ENCODE data around the gene SKOR1. TPM values are rescaled to one million over a fixed set of nuclear protein-coding genes. Genes with fewer than 3 reads are reported as not detected.

The SKOR1 gene
- total and polyA plus RNA-seq, 10 of the 15 experiments (the other 5 are each of a cell fraction or from before 2014, with no cell fraction given) = 0.04 to 0.36 (median 0.10) TPM; not detected in 4

GRCh38 chr15:67805008-67805665, 20.2 kb upstream of the SKOR1 start (continued):
- TF ChIP-seq REST (IDR thresholded peaks at IDR 0.05; ENCODE audit: low read depth, low read length) = no peak
- TF ChIP-seq WRNIP1 (IDR thresholded peaks at IDR 0.05; ENCODE audit: borderline replicate concordance, low read depth, low read length) = no peak
- TF ChIP-seq CEBPB (IDR thresholded peaks at IDR 0.05; ENCODE audit: borderline replicate concordance in 1 of 2, low read depth in 2 of 2, low read length in 2 of 2) = no peak
- TF ChIP-seq, protein P1, sequence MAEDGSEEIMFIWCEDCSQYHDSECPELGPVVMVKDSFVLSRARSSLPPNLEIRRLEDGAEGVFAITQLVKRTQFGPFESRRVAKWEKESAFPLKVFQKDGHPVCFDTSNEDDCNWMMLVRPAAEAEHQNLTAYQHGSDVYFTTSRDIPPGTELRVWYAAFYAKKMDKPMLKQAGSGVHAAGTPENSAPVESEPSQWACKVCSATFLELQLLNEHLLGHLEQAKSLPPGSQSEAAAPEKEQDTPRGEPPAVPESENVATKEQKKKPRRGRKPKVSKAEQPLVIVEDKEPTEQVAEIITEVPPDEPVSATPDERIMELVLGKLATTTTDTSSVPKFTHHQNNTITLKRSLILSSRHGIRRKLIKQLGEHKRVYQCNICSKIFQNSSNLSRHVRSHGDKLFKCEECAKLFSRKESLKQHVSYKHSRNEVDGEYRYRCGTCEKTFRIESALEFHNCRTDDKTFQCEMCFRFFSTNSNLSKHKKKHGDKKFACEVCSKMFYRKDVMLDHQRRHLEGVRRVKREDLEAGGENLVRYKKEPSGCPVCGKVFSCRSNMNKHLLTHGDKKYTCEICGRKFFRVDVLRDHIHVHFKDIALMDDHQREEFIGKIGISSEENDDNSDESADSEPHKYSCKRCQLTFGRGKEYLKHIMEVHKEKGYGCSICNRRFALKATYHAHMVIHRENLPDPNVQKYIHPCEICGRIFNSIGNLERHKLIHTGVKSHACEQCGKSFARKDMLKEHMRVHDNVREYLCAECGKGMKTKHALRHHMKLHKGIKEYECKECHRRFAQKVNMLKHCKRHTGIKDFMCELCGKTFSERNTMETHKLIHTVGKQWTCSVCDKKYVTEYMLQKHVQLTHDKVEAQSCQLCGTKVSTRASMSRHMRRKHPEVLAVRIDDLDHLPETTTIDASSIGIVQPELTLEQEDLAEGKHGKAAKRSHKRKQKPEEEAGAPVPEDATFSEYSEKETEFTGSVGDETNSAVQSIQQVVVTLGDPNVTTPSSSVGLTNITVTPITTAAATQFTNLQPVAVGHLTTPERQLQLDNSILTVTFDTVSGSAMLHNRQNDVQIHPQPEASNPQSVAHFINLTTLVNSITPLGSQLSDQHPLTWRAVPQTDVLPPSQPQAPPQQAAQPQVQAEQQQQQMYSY (CRISPR knock-in tag; IDR thresholded peaks at IDR 0.05) = no peak
- TF ChIP-seq SREBF1 (IDR thresholded peaks at IDR 0.05; ENCODE audit: low read length) = no peak
- no peak for TF ChIP-seq TBL1XR1 (IDR thresholded peaks at IDR 0.05; ENCODE audit: low read depth, low read length)
- no peak for TF ChIP-seq CHD4 (IDR thresholded peaks at IDR 0.05)
- TF ChIP-seq, protein P2, sequence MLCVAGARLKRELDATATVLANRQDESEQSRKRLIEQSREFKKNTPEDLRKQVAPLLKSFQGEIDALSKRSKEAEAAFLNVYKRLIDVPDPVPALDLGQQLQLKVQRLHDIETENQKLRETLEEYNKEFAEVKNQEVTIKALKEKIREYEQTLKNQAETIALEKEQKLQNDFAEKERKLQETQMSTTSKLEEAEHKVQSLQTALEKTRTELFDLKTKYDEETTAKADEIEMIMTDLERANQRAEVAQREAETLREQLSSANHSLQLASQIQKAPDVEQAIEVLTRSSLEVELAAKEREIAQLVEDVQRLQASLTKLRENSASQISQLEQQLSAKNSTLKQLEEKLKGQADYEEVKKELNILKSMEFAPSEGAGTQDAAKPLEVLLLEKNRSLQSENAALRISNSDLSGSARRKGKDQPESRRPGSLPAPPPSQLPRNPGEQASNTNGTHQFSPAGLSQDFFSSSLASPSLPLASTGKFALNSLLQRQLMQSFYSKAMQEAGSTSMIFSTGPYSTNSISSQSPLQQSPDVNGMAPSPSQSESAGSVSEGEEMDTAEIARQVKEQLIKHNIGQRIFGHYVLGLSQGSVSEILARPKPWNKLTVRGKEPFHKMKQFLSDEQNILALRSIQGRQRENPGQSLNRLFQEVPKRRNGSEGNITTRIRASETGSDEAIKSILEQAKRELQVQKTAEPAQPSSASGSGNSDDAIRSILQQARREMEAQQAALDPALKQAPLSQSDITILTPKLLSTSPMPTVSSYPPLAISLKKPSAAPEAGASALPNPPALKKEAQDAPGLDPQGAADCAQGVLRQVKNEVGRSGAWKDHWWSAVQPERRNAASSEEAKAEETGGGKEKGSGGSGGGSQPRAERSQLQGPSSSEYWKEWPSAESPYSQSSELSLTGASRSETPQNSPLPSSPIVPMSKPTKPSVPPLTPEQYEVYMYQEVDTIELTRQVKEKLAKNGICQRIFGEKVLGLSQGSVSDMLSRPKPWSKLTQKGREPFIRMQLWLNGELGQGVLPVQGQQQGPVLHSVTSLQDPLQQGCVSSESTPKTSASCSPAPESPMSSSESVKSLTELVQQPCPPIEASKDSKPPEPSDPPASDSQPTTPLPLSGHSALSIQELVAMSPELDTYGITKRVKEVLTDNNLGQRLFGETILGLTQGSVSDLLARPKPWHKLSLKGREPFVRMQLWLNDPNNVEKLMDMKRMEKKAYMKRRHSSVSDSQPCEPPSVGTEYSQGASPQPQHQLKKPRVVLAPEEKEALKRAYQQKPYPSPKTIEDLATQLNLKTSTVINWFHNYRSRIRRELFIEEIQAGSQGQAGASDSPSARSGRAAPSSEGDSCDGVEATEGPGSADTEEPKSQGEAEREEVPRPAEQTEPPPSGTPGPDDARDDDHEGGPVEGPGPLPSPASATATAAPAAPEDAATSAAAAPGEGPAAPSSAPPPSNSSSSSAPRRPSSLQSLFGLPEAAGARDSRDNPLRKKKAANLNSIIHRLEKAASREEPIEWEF (IDR thresholded peaks at IDR 0.05; ENCODE audit: insufficient replicate concordance, low read depth, low read length) = no peak
- TF ChIP-seq FOS (IDR thresholded peaks at IDR 0.05; ENCODE audit: borderline replicate concordance, extremely low read depth, insufficient read length) = no peak
- TF ChIP-seq MYC (IDR thresholded peaks at IDR 0.05; ENCODE audit: insufficient read depth, insufficient read length, insufficient replicate concordance, low read length, severe bottlenecking) = no peak

Data from GM12878 (cell line).